ENCODE measurements around the gene DEXI.
"Not testable (repeated sequence)": the region's sequence is repeated elsewhere in the genome, so short reads cannot be mapped to it uniquely, and the experiment has no call there.

Gene DEXI

GRCh38 chr16:10925285-10925684 lies 17.0 kb downstream of the DEXI start:
- not testable (repeated sequence) for DNase-seq

GRCh38 chr16:10923650-10924214 lies 18.5 kb downstream of the DEXI start:
- peak; percentile 29 for DNase-seq

- no peak for DNase-seq
Measured at GRCh38 chr16:10923146-10923649, 19.1 kb downstream of the DEXI start.

GRCh38 chr16:10922328-10923145 lies 19.7 kb downstream of the DEXI start:
- no peak for DNase-seq

- DNase-seq = peak; percentile 58
Measured at GRCh38 chr16:10921536-10922327, 20.5 kb downstream of the DEXI start.

GRCh38 chr16:10920726-10921427 lies 21.4 kb downstream of the DEXI start:
- peak; percentile 80 for DNase-seq

- no peak for DNase-seq
Measured at GRCh38 chr16:10919003-10919351, 23.3 kb downstream of the DEXI start.

- DNase-seq = peak; percentile 87
Measured at GRCh38 chr16:10918294-10919002, 23.8 kb downstream of the DEXI start.

- DNase-seq = no peak
Measured at GRCh38 chr16:10916534-10916933, 25.7 kb downstream of the DEXI start.

- DNase-seq = no peak
Measured at GRCh38 chr16:10911267-10911666, 31.0 kb downstream of the DEXI start.

- no peak for DNase-seq
Measured at GRCh38 chr16:10907757-10908045, 34.6 kb downstream of the DEXI start.

- no peak for DNase-seq
Measured at GRCh38 chr16:10906914-10907756, 35.1 kb downstream of the DEXI start.

- DNase-seq = no peak
Measured at GRCh38 chr16:10906482-10906881, 35.8 kb downstream of the DEXI start.

GRCh38 chr16:10902999-10903398 lies 39.3 kb downstream of the DEXI start:
- DNase-seq = no peak

GRCh38 chr16:10897134-10897533 lies 45.1 kb downstream of the DEXI start:
- no peak for DNase-seq

GRCh38 chr16:10896723-10897122 lies 45.5 kb downstream of the DEXI start:
- DNase-seq = no peak

GRCh38 chr16:10896165-10896564 lies 46.1 kb downstream of the DEXI start:
- DNase-seq = no peak

GRCh38 chr16:10895053-10895946 lies 47.0 kb downstream of the DEXI start:
- no peak for DNase-seq

GRCh38 chr16:10892782-10893318 lies 49.4 kb downstream of the DEXI start:
- DNase-seq = no peak

GRCh38 chr16:10889855-10890254 lies 52.4 kb downstream of the DEXI start:
- DNase-seq = no peak
